ENCODE results near the gene PHIP. TPM values are rescaled to one million over a fixed set of nuclear protein-coding genes. Genes with fewer than 3 reads are reported as not detected.

The PHIP gene
- total and polyA plus RNA-seq, 9 of the 15 experiments (the other 6 are each of a cell fraction or from before 2014, with no cell fraction given), result 8.1 to 36.3 (median 16.5) TPM

GRCh38 chr6:79078075-79078969 is at the start of gene PHIP (continued):
- peak; percentile 66 for TF ChIP-seq ARID4B (CRISPR knock-in tag; IDR thresholded peaks at IDR 0.05)
- no peak for TF ChIP-seq MCM5 (IDR thresholded peaks at IDR 0.05; ENCODE audit: low read depth)
- TF ChIP-seq, protein P1, sequence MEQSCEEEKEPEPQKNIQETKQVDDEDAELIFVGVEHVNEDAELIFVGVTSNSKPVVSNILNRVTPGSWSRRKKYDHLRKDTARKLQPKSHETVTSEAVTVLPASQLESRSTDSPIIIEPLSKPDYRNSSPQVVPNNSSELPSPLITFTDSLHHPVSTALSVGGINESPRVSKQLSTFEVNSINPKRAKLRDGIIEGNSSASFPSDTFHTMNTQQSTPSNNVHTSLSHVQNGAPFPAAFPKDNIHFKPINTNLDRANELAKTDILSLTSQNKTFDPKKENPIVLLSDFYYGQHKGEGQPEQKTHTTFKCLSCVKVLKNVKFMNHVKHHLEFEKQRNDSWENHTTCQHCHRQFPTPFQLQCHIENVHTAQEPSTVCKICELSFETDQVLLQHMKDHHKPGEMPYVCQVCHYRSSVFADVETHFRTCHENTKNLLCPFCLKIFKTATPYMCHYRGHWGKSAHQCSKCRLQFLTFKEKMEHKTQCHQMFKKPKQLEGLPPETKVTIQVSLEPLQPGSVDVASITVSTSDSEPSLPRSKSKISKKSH (CRISPR knock-in tag; IDR thresholded peaks at IDR 0.05), result no peak
- no peak for TF ChIP-seq GTF3C2 (IDR thresholded peaks at IDR 0.05; ENCODE audit: borderline replicate concordance, extremely low read depth, insufficient read length)
- TF ChIP-seq, protein P2, sequence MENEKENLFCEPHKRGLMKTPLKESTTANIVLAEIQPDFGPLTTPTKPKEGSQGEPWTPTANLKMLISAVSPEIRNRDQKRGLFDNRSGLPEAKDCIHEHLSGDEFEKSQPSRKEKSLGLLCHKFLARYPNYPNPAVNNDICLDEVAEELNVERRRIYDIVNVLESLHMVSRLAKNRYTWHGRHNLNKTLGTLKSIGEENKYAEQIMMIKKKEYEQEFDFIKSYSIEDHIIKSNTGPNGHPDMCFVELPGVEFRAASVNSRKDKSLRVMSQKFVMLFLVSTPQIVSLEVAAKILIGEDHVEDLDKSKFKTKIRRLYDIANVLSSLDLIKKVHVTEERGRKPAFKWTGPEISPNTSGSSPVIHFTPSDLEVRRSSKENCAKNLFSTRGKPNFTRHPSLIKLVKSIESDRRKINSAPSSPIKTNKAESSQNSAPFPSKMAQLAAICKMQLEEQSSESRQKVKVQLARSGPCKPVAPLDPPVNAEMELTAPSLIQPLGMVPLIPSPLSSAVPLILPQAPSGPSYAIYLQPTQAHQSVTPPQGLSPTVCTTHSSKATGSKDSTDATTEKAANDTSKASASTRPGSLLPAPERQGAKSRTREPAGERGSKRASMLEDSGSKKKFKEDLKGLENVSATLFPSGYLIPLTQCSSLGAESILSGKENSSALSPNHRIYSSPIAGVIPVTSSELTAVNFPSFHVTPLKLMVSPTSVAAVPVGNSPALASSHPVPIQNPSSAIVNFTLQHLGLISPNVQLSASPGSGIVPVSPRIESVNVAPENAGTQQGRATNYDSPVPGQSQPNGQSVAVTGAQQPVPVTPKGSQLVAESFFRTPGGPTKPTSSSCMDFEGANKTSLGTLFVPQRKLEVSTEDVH (IDR thresholded peaks at IDR 0.05; ENCODE audit: low read depth, partially characterized antibody), result peak; percentile 41
- TF ChIP-seq ZNF282 (CRISPR knock-in tag; IDR thresholded peaks at IDR 0.05), result no peak
- no peak for TF ChIP-seq ZNF239 (CRISPR knock-in tag; IDR thresholded peaks at IDR 0.05)
- no peak for TF ChIP-seq STAG1 (CRISPR knock-in tag; IDR thresholded peaks at IDR 0.05; ENCODE audit: borderline replicate concordance)
- peak; percentile 59 for TF ChIP-seq NCOR1 (IDR thresholded peaks at IDR 0.05)
- TF ChIP-seq U2AF2 (optimal IDR thresholded peaks at IDR 0.05; ENCODE audit: low read depth, low read length), result no peak
- TF ChIP-seq, protein P3, sequence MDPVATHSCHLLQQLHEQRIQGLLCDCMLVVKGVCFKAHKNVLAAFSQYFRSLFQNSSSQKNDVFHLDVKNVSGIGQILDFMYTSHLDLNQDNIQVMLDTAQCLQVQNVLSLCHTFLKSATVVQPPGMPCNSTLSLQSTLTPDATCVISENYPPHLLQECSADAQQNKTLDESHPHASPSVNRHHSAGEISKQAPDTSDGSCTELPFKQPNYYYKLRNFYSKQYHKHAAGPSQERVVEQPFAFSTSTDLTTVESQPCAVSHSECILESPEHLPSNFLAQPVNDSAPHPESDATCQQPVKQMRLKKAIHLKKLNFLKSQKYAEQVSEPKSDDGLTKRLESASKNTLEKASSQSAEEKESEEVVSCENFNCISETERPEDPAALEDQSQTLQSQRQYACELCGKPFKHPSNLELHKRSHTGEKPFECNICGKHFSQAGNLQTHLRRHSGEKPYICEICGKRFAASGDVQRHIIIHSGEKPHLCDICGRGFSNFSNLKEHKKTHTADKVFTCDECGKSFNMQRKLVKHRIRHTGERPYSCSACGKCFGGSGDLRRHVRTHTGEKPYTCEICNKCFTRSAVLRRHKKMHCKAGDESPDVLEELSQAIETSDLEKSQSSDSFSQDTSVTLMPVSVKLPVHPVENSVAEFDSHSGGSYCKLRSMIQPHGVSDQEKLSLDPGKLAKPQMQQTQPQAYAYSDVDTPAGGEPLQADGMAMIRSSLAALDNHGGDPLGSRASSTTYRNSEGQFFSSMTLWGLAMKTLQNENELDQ (CRISPR knock-in tag; IDR thresholded peaks at IDR 0.05; ENCODE audit: borderline replicate concordance), result no peak

Data from K562 (cell line).